Vagina (tissue), 2 donors: ENCODE measurements around the gene CPEB2. TPM values are rescaled to one million over a fixed set of nuclear protein-coding genes. Genes with fewer than 3 reads are reported as not detected.

Experiments
- DNase-seq, 2 donors: peaks; one replicate each; pipeline ENCODE4 v3.0.0-alpha.2; 2017; ENCODE audit errors: extremely low spot score in 2 of 2
- H3K27ac ChIP-seq: fragments of 200-600 bp; sonication (generic); one replicate; pipeline ENCODE4 v1.5.1; 2019
- H3K27me3 ChIP-seq: fragments of 200-600 bp; sonication (generic); one replicate; pipeline ENCODE4 v1.5.1; 2019
- H3K36me3 ChIP-seq, 2 donors: fragments of 200-600 bp; sonication (generic); one replicate each; pipeline ENCODE4 v1.5.1; 2017 to 2019
- H3K4me1 ChIP-seq: fragments of 200-600 bp; sonication (generic); one replicate; pipeline ENCODE4 v1.5.1; 2019
- H3K4me3 ChIP-seq, 2 donors: fragments of 200-600 bp; sonication (generic); 1 replicate in 1 of 2; 2 replicates in 1 of 2; pipeline ENCODE4 v1.5.1; 2016 to 2019
- H3K9me3 ChIP-seq: fragments of 200-600 bp; sonication (generic); one replicate; pipeline ENCODE4 v1.5.1; 2019
- POLR2A ChIP-seq, 2 donors: fragments of 450-650 bp; IDR thresholded peaks; one replicate each; pipeline ENCODE4 v1.6.1; 2017; ENCODE audit warnings: antibody characterized with exemption in 2 of 2, mild to moderate bottlenecking in 2 of 2, moderate library complexity in 2 of 2
- POLR2AphosphoS5 ChIP-seq, 2 donors: sonication (generic); formaldehyde crosslinking; IDR thresholded peaks; one replicate each; pipeline ENCODE4 v1.9.0; 2017; ENCODE audit warnings: antibody characterized with exemption in 2 of 2, mild to moderate bottlenecking in 2 of 2, low read depth in 1 of 2; ENCODE audit not compliant: insufficient read depth in 1 of 2
- intact Hi-C: fragments of 100-400 bp; cut with DNase I; formaldehyde crosslinking; loops from one replicate; pipeline ENCODE4 v1.15.1; 2023
- total RNA-seq: library from RNA; depleted of rRNA; stranded (reverse); fragments of >200 nt; gene quantifications from one replicate; pipeline ENCODE4 v1.2.3, GENCODE V29; 2016
- TF ChIP-seq, protein P1 (sequence below), 3 experiments: fragments of 450-650 bp in 2 of 3; fragments of 200-600 bp in 1 of 3; sonication (generic) in 1 of 3; IDR thresholded peaks; one replicate each; pipeline ENCODE4 v1.5.1; 2017 to 2019; ENCODE audit warnings: antibody characterized with exemption in 3 of 3, mild to moderate bottlenecking in 2 of 3, moderate library complexity in 2 of 3

Gene CPEB2
- total RNA-seq, 1 donor from 2014 or later, result 40.0 TPM

DNA sequence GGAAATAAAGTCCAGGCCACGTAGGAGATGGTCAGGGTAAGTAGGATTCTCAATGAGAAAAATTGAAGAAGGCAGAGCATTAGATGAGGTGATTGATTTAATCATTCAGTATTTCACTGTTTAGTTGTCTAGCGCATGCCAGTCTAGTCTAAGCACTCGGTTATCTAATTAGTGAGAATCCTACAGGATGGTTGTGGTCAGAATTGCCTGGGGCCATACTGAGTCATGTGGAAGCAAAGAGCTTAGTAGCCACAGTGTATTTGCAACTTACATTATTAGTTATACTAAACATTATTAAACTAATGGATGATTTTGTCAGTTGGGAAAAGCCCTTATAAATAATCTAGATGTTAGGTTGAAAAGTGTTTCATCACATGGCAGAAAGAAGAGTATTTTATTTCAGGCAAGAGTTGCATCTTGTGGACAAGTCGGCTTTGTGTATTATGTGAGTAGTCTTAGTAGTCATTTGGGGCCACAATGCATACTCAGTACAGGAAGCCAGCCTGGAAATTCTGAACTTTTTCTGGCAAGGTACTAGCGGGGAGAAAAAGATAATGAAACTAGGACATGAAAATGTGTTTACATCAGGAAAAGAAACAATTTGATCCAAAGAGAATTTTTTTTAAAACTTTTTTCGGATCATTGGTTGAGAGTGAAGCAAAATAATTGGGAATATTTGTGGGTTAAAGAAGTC lies 31.9 kb downstream of the CPEB2 start:
- Histone ChIP-seq H3K4me3 (no peak overlapping the region), H3K27me3 (no peaks in the 10 kb centered on the region), H3K4me1 (no peaks in the 10 kb centered on the region), H3K9me3 (no peaks in the 10 kb centered on the region), H3K27ac (no peak overlapping the region), H3K36me3 (no peaks in the 10 kb centered on the region)
- DNase-seq, result no peak
- TF ChIP-seq POLR2AphosphoS5 (IDR thresholded peaks at IDR 0.05; ENCODE audit: insufficient read depth in 1 of 2, low read depth in 1 of 2) (no peak), POLR2A (IDR thresholded peaks at IDR 0.05) (no peak)
- TF ChIP-seq, protein P1, sequence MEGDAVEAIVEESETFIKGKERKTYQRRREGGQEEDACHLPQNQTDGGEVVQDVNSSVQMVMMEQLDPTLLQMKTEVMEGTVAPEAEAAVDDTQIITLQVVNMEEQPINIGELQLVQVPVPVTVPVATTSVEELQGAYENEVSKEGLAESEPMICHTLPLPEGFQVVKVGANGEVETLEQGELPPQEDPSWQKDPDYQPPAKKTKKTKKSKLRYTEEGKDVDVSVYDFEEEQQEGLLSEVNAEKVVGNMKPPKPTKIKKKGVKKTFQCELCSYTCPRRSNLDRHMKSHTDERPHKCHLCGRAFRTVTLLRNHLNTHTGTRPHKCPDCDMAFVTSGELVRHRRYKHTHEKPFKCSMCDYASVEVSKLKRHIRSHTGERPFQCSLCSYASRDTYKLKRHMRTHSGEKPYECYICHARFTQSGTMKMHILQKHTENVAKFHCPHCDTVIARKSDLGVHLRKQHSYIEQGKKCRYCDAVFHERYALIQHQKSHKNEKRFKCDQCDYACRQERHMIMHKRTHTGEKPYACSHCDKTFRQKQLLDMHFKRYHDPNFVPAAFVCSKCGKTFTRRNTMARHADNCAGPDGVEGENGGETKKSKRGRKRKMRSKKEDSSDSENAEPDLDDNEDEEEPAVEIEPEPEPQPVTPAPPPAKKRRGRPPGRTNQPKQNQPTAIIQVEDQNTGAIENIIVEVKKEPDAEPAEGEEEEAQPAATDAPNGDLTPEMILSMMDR (IDR thresholded peaks at IDR 0.05), result no peak
- intact Hi-C loops, result no loop called here

DNA sequence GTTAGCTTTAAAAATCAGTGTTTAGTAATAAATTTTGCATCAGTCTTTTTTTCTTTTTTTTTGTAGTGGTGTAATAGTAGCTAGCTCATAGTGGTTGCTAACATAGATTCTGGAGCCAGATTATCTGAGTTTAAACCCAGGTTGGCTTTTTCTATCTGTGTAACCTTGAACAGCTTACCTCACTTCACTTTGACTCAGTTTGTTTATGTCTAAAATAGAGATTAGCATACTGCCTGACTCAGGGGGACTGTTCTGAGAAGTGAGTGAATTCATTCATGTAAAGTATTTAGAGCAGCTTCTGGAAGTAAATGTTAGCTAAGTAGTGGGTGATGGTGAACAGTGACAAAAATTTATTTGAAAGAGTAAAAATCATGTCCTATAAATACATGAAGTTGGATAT lies 32.9 kb downstream of the CPEB2 start:
- no peak for DNase-seq
- Histone ChIP-seq H3K36me3 (peaks cover 0 to under 1% of the 10 kb centered on the region in 2 donors), H3K4me1 (no peaks in the 10 kb centered on the region), H3K4me3 (no peak overlapping the region), H3K27me3 (no peaks in the 10 kb centered on the region), H3K9me3 (no peaks in the 10 kb centered on the region), H3K27ac (no peak overlapping the region)
- TF ChIP-seq POLR2A (IDR thresholded peaks at IDR 0.05), result no peak
- no peak for TF ChIP-seq POLR2AphosphoS5 (IDR thresholded peaks at IDR 0.05; ENCODE audit: insufficient read depth in 1 of 2, low read depth in 1 of 2)
- TF ChIP-seq, protein P1 (IDR thresholded peaks at IDR 0.05), result no peak
- intact Hi-C loops, result no loop called here

DNA sequence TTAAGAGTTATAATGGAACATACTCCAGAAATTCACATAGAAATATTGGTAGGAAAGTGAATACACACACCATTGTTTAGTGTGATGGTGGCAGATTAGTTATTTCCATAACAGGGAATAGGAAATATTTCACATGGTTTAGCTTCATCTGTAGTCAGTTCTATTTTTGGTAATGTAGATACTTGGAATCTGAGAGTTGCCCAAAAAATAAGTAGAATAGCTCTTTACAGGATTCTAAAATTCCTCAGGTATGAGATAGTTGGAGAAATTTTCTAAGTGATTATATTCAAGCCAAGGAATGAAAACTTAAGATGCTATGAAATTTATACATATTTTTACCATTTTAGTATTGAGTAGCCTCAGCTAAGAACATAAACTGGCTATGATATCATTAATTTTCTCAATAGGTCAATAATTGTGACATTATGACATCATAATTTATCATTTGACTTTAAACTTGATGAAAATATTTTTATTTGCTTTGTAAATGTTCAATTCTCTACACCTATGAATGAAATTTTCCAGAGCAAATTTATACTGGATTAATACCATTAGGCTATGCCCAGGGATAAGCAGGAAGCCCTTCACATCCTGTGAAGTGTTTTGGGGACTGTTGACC lies 35.8 kb downstream of the CPEB2 start:
- TF ChIP-seq, protein P1 (IDR thresholded peaks at IDR 0.05), result no peak
- TF ChIP-seq POLR2A (IDR thresholded peaks at IDR 0.05), result no peak
- no peak for TF ChIP-seq POLR2AphosphoS5 (IDR thresholded peaks at IDR 0.05; ENCODE audit: insufficient read depth in 1 of 2, low read depth in 1 of 2)
- Histone ChIP-seq H3K4me3 (no peak overlapping the region), H3K27ac (no peak overlapping the region), H3K36me3 (peaks cover 0 to 3% of the 10 kb centered on the region in 2 donors), H3K4me1 (peaks cover 11% of the 10 kb centered on the region), H3K27me3 (no peaks in the 10 kb centered on the region), H3K9me3 (no peaks in the 10 kb centered on the region)
- no peak for DNase-seq
- intact Hi-C loops, result no loop called here

DNA sequence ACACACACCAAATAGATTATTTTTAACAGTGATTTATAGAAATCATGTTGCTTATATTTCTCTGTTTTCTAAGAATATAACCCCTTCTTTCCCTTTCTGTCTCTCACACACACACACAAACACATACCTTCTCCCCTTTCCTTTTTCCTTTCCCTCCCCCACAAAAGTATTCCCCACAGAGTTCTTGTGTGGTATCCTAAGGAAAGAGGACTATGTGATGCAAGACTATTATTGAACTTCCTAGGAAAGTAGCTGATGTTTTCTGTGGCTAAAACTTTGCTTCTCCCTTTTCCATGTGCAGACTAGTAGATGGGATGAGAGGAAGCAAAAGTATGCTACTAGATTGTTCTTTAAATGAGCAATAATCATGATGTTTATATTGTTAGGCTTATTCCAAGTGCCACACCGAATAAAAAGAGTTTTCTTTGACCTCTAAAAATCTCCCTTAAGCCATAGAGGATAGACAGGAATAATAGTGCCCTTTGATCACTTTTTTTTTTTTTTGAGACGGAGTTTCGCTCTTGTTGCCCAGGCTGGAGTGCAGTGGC lies 38.7 kb downstream of the CPEB2 start:
- peaks cover 11% of the 10 kb centered on the region for H3K4me1 ChIP-seq

More for the DNA sequence above, 38.7 kb downstream of the CPEB2 start:
- no peak for DNase-seq
- intact Hi-C loops, result no loop called here
- Histone ChIP-seq H3K9me3 (no peaks in the 10 kb centered on the region), H3K27ac (no peak overlapping the region), H3K4me3 (no peak overlapping the region), H3K36me3 (peaks cover 0 to 3% of the 10 kb centered on the region in 2 donors), H3K27me3 (no peaks in the 10 kb centered on the region)
- TF ChIP-seq, protein P1 (IDR thresholded peaks at IDR 0.05), result no peak
- no peak for TF ChIP-seq POLR2A (IDR thresholded peaks at IDR 0.05)
- TF ChIP-seq POLR2AphosphoS5 (IDR thresholded peaks at IDR 0.05; ENCODE audit: insufficient read depth in 1 of 2, low read depth in 1 of 2), result no peak
